Measurements from ENCODE around the gene NEMF. TPM values are rescaled to one million over a fixed set of nuclear protein-coding genes. Genes with fewer than 3 reads are reported as not detected.
"Not testable (repeated sequence)": the region's sequence is repeated elsewhere in the genome, so short reads cannot be mapped to it uniquely, and the experiment has no call there.

The NEMF gene
- total RNA-seq, 2 donors from 2014 or later: 79.9 to 86.6 TPM

DNA sequence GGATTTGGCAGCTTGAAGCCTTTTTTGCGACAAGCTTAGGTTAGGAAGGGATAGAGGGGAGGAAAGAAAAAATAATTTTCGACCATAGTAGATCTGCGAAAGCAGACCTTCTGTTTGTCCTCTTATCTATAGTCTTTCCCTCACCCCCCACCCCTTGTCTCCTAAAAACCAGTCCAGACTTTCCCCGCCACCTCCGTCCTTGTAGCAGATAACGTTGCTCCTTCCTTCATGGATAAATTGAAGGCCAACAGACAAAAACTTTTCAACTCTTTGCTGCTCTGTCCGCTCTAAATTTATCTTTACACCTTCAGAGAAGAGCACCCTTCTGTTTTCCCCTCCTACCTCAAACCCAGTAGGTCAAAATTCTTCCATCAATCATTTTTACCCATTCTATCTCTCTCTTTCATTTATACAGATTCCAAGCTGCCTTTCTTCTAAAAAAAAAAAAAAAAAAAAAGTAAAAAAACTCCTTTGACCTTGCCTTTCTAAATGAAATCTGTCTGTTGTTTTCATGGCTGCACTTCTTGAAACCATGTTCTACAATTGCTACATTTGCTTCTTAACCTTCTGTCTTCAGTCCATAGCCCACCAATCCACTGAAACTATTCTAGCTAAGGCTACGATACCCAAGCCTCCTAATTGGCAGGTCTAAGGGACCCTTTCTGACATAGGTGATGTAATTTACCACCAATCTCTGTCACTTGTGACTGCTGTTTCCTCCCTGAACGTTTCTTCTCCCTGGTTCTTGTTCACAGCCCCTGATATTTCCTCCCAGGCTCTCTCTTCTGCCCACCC, 11.1 kb upstream of the NEMF start:
- Mint-ChIP-seq H3K27ac (no peak overlapping the region), H3K36me3 (ENCODE audit: low read depth) (peaks cover 5% of the 10 kb centered on the region)

DNA sequence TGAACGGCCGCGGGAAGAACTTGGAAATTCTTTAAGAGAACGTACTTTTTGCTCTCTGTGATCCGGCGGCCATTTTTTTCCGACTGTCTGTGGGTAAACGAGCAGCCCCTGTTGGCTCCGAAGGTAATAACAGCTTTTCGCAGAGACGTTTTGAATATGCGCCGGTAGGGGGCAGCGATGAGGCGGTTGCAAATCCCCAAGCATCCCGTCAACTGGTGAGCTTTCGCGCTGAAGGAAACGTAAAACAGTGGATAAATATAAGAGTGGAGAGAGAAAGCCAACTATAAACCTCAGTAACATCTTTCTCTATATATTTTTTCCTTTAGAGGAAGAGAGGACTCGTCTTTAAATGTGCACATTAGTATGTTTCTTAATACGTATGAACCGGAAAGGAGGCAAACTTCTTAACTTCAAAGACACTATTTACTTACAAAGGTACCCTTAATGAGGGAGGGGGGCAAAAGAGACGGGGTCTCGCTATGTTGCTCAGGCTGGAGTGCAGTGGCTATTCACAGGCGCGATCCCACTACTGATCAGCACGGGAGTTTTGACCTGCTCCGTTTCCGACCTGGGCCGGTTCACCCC, 9.6 kb upstream of the NEMF start:
- Mint-ChIP-seq H3K9me3 (no peaks in the 10 kb centered on the region), H3K27me3 (no peaks in the 10 kb centered on the region), H3K27ac (no peak overlapping the region), H3K36me3 (ENCODE audit: low read depth) (no peaks in the 10 kb centered on the region), H3K4me3 (no peak overlapping the region), H3K4me1 (peaks cover 11% of the 10 kb centered on the region)
- peak; percentile 10 for ATAC-seq (replicated peaks)

More for the DNA sequence above, 11.1 kb upstream of the NEMF start:
- ATAC-seq (replicated peaks): peak; percentile 7
- Mint-ChIP-seq H3K4me3 (no peak overlapping the region), H3K9me3 (no peaks in the 10 kb centered on the region), H3K27me3 (no peaks in the 10 kb centered on the region), H3K4me1 (peaks cover 16% of the 10 kb centered on the region)

DNA sequence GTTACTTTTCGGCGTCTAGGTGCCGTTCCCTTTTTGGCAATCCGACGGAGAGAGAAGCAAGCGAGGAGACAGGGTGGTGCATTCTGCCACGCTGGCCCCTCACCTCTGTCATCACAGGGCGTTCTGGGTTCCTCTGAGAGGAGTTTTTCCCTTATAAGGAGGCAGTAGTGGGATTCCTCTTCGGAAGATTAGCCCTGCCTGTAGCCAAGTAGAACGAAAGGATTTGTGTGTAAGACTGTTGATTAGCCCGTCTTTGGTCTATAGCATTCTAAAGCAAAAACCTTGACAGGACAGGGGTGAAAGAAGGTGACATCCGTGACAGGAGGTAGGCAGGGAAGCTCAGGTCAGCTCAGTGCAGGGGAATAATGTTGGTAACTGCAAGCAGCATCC, 9.1 kb upstream of the NEMF start:
- Mint-ChIP-seq H3K9me3 (no peaks in the 10 kb centered on the region), H3K27ac (no peak overlapping the region), H3K4me3 (no peak overlapping the region), H3K36me3 (ENCODE audit: low read depth) (no peaks in the 10 kb centered on the region), H3K27me3 (no peaks in the 10 kb centered on the region), H3K4me1 (peaks cover 11% of the 10 kb centered on the region)
- ATAC-seq (replicated peaks): peak; percentile 1

DNA sequence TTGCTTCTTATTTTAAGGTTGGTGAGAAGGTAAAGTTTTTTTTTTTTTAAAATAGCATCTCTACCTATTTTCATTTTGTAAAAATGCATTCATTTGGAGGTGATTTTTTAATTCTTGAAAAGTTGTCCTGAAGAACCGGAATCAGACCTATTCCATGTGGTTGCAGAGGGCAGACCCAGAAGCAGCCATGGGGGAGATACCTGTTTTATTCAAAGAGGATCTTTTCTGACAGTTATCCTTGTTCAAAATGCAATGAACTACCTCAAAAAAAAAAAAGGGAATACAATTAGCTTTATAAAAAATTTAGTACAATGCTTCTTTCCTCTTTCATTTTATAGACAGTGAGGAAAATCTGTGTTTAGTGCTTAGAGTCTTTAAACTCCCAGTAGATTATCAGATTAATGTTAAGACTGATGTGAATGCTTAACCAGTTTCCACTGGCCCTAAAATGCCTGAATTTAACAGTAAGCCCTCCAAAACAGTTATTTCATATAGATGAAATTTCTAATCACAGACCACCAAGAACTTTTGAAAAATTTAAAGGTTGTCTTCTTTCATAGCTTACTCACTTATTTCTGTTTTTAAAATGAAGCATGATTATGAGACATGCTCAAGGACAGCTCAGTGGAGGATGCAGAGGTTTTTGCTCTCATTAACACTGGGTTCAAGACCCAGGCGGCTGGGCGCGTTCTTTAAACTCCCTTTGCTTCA, 8.6 kb upstream of the NEMF start:
- Mint-ChIP-seq H3K9me3 (no peaks in the 10 kb centered on the region), H3K4me3 (no peak overlapping the region), H3K27me3 (no peaks in the 10 kb centered on the region), H3K36me3 (ENCODE audit: low read depth) (no peaks in the 10 kb centered on the region), H3K27ac (no peak overlapping the region), H3K4me1 (peaks cover 11% of the 10 kb centered on the region)
- ATAC-seq (replicated peaks): no peak

DNA sequence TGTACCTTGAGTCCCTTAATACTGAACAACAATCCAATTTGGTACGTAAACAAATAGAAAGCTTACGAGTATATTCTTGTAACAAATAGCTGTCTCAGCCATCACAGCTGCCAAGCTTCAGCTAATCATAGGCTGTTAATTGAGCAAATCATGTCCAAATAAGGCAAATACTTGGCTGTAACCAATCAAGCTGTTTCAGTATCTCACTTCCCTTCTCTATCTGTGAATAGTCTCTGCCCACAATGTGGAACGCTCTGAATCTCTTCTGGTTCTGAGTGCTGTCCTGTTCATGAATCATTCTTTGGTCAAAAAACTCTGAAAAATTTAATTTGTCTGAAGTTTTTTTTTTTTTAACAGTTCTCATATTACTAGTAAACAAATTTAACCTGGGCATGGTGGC, 5.8 kb upstream of the NEMF start:
- ATAC-seq (replicated peaks): peak; percentile 55
- H3K27me3 Mint-ChIP-seq: no peaks in the 10 kb centered on the region
- no peaks in the 10 kb centered on the region for H3K9me3 Mint-ChIP-seq
- no peaks in the 10 kb centered on the region for H3K36me3 Mint-ChIP-seq (ENCODE audit: low read depth)
- H3K4me1 Mint-ChIP-seq: peaks cover 22% of the 10 kb centered on the region
- H3K27ac Mint-ChIP-seq: peak overlapping the region; percentile 84
- H3K4me3 Mint-ChIP-seq: peak overlapping the region; percentile 54

DNA sequence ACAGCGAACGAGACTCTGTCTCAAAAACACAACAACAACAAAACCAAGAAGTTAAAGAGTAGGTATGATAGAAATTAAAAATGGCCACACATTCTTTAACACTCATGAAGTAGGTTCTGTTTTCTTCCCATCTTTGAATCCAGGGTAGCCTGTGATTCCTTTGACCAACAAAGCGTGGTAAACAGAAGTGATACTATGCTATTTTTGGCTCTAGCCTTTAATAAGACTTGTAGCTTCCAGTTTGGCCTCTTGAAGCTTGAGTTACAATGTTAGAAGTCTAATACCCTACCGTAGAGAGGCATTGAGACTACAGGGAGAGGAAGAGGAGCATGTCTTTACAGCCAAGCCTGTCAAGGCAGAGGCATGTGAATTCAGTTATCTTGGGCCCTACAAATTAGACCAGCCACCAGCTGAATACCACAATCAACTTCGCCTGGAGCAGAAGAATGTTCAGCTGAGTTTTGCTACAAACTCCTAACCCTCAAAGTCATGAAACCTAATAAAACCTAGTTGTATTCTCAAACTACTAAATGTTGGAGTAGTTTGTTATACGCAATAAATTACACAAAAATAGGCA, 4.9 kb upstream of the NEMF start:
- H3K4me3 Mint-ChIP-seq: peak overlapping the region; percentile 54
- H3K36me3 Mint-ChIP-seq (ENCODE audit: low read depth): peaks cover 6% of the 10 kb centered on the region
- no peaks in the 10 kb centered on the region for H3K27me3 Mint-ChIP-seq
- H3K27ac Mint-ChIP-seq: peak overlapping the region; percentile 84
- ATAC-seq (replicated peaks): no peak
- H3K4me1 Mint-ChIP-seq: peaks cover 18% of the 10 kb centered on the region
- no peaks in the 10 kb centered on the region for H3K9me3 Mint-ChIP-seq

DNA sequence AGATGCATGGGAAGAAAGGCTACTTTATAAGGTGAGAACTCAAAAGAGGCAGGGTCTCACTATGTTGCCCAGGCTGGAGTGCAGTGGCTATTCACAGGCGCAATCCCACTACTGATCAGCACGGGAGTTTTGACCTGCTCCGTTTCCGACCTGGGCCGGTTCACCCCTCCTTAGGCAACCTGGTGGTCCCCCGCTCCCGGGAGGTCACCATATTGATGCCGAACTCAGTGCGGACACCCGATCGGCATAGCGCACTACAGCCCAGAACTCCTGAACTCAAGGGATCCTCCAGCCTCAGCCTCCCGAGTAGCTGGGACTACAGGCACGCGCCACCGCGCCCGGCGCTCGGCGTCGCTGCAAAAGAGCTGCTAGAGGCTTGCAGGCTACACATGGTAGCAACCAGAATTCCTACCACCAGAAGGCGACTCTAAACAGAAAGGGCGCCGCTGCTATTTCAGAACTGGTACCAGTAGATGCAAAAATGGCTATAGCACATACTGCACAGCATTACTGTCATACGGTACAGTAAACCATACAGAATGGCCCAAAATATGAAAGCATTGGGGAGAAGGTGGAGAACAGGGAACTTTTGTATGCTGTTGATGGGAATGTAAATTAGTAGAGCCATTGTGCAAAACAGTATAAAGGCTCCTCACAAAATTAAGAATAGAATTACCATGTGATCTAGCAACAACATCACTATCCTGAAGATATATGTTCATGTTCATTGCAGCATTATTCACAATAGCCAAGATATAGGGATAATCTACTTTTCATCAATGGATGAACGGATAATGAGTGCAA, 1.2 kb upstream of the NEMF start:
- Mint-ChIP-seq H3K27me3 (no peaks in the 10 kb centered on the region), H3K4me1 (peaks cover 19% of the 10 kb centered on the region), H3K36me3 (ENCODE audit: low read depth) (peaks cover 43% of the 10 kb centered on the region), H3K9me3 (no peaks in the 10 kb centered on the region), H3K27ac (peak overlapping the region; percentile 98), H3K4me3 (peak overlapping the region; percentile 93)
- peak; percentile 60 for ATAC-seq (replicated peaks)

DNA sequence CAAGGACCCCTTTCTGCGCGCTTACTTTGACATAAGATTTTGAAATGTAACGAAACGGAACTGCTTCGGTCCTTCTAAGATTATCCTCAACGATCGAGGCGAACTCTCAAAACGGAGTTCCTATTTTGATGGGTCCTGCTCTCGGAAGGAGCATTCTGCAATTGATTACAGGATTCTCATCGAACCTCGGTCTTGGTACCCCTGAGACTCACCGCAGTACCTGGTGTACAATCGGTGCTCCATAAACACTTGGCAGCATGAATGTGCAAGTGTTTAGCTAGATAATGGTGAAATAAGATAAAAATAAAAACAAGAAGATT, 530 bp upstream of the NEMF start:
- H3K27me3 Mint-ChIP-seq: no peaks in the 10 kb centered on the region
- H3K27ac Mint-ChIP-seq: peak overlapping the region; percentile 98
- peaks cover 50% of the 10 kb centered on the region for H3K36me3 Mint-ChIP-seq (ENCODE audit: low read depth)
- peaks cover 19% of the 10 kb centered on the region for H3K4me1 Mint-ChIP-seq
- H3K9me3 Mint-ChIP-seq: no peaks in the 10 kb centered on the region
- peak overlapping the region; percentile 93 for H3K4me3 Mint-ChIP-seq
- ATAC-seq (replicated peaks): peak; percentile 8

DNA sequence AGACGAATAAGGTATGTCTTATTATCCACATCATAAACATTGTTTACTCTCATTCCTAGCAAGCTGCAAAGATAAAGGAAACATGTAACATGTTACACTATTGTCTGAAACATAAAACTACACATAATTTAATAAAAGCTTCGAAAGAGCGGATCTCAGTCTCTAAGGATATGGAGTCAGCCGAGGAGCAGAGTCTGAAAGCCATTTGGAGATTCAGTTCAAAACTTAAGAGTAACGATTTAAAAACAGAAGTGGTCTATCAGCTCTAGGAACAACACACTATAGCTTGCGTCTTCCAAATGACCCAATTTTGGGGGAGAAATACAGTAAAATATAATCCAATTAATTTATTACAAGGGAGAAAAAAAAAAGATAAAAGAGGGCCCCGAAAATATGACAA, 775 bp downstream of the NEMF start:
- Mint-ChIP-seq H3K4me1 (peaks cover 19% of the 10 kb centered on the region), H3K27ac (peak overlapping the region; percentile 98), H3K4me3 (peak overlapping the region; percentile 93), H3K9me3 (no peaks in the 10 kb centered on the region), H3K36me3 (ENCODE audit: low read depth) (peaks cover 59% of the 10 kb centered on the region), H3K27me3 (no peaks in the 10 kb centered on the region)
- ATAC-seq (replicated peaks): no peak

DNA sequence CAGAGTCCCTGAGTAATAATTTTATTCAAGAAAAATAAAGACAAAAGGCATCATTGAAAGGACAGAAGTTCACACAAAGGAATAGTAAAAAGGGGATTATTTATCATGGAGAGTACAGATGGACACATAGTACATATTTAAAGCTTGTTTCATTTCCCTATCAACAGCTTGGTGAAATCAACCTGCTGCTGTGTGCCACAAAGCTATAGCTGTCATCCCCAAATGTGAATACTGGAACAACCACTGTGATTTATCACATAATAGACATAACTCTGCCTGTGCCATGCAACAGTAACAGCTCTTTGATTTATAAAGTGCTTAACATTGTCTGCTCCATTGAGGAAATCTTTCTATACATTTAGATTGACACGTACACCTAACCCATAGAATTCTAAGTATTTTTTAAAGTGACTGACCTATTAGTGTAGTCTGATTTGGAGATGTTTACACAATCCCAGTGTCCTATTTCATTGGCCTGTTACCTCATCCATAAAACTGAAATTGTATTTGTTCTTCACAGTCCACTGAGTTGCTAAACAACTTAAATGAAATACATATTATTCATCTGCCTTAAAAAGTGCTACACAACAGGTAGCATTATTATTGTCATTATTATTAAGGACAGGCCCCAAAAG, 3.3 kb downstream of the NEMF start:
- Mint-ChIP-seq H3K4me1 (peaks cover 15% of the 10 kb centered on the region), H3K27me3 (no peaks in the 10 kb centered on the region), H3K27ac (peak overlapping the region; percentile 62), H3K9me3 (no peaks in the 10 kb centered on the region), H3K36me3 (ENCODE audit: low read depth) (peaks cover 83% of the 10 kb centered on the region), H3K4me3 (peak overlapping the region; percentile 93)
- ATAC-seq (replicated peaks): no peak

DNA sequence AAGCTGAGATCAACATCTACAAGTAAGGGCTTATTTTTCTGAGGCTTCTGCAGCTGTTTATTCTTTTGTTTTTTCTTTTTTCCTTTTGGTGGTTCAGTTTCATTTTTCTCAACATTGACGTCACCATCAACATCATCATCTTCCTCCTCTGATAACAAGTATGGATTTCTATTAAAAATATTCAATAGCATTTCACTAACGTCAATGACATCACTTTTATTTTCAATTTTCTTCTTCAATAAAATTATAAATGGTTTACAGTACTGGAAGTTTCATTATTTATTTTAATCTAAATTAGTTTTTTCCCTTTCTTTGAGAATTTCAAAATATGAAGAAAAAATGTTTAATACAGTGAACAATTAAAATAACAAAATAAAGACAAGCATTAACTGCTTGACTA, 23.9 kb downstream of the NEMF start:
- no peaks in the 10 kb centered on the region for H3K27me3 Mint-ChIP-seq
- no peaks in the 10 kb centered on the region for H3K9me3 Mint-ChIP-seq
- H3K4me1 Mint-ChIP-seq: peaks cover 7% of the 10 kb centered on the region
- no peak overlapping the region for H3K4me3 Mint-ChIP-seq
- no peak for ATAC-seq (replicated peaks)
- H3K36me3 Mint-ChIP-seq (ENCODE audit: low read depth): peaks cover 99% of the 10 kb centered on the region
- no peak overlapping the region for H3K27ac Mint-ChIP-seq

DNA sequence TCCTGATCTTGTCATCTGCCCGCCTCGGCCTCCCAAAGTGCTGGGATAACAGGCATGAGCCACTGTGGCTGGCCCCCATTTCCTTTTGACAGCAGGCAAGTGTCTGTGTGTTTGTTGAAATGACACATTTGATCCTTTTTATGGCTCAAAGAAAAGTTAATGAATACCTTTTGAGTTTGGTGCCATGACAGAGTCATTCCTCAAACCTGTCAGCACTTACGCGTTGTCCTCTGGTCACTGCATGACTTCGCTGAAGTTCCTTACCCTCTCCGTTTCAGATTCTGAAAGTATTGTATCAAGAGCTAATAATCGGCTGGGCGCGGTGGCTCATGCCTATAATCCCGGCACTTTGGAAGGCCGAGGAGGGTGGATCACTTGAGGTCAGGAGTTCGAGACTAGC, 32.4 kb downstream of the NEMF start:
- H3K9me3 Mint-ChIP-seq: peaks cover 4% of the 10 kb centered on the region
- no peak overlapping the region for H3K4me3 Mint-ChIP-seq
- no peaks in the 10 kb centered on the region for H3K27me3 Mint-ChIP-seq
- H3K27ac Mint-ChIP-seq: no peak overlapping the region
- peaks cover 92% of the 10 kb centered on the region for H3K36me3 Mint-ChIP-seq (ENCODE audit: low read depth)
- H3K4me1 Mint-ChIP-seq: peaks cover 10% of the 10 kb centered on the region
- no peak for ATAC-seq (replicated peaks)

DNA sequence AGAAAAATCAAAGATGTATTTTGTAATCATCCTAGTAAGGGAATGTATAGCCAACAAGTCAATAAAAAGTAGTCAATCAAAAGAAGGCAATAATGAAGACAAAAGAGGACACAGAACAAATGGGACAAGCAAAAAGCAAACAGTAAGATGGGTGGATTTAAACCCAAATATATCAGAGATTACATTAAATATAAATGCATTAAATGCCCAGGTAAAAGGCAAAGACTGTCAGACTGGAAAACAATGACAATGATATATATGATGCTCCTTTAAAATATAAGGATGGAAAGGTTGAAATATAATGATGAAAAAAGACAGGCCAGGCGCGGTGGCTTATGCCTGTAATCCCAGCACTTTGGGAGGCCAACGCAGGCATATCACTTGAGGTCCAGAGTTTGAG, 35.7 kb downstream of the NEMF start:
- Mint-ChIP-seq H3K4me3 (no peak overlapping the region), H3K27ac (peak overlapping the region; percentile 29), H3K36me3 (ENCODE audit: low read depth) (peaks cover 92% of the 10 kb centered on the region), H3K4me1 (peaks cover 10% of the 10 kb centered on the region), H3K27me3 (no peaks in the 10 kb centered on the region), H3K9me3 (peaks cover 4% of the 10 kb centered on the region)
- ATAC-seq (replicated peaks): no peak

DNA sequence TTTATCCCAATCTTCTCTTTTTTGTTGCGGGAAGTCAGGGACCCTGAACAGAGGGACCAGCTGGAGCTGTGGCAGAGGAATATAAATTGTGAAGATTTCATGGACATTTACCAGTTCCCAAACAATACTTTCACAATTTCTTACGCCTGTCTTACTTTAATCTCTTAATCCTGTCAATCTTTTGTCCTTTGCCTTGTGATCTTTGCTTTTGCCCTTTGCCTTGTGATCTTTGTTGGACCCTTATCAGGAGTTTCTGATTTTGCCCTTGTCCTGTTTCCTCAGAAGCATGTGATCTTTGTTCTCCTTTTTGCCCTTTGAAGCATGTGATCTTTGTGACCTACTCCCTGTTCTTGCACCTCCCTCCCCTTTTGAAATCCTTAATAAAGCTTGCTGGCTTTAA, 36.5 kb downstream of the NEMF start:
- H3K4me1 Mint-ChIP-seq: peaks cover 10% of the 10 kb centered on the region
- ATAC-seq (replicated peaks); H3K4me3 Mint-ChIP-seq; H3K27me3 Mint-ChIP-seq; H3K9me3 Mint-ChIP-seq: not testable (repeated sequence)
- H3K36me3 Mint-ChIP-seq (ENCODE audit: low read depth): peaks cover 98% of the 10 kb centered on the region
- H3K27ac Mint-ChIP-seq: peak overlapping the region; percentile 29

All from activated T-helper 17 cell treated with anti-CD3 and anti-CD28 coated beads, Interleukin-2, amount 50 U/mL, for 72 hours (primary cell).